SW 1271 (cell line): ENCODE data around the gene AGT.
A peak's percentile ranks its signal among the peaks of the same experiment; 100 is the strongest.
"Not testable (repeated sequence)": the region's sequence is repeated elsewhere in the genome, so short reads cannot be mapped to it uniquely, and the experiment has no call there.

Source experiments
- DNase-seq, 2 experiments: peaks; one replicate each; lab custom pipeline; 2025; lab: John Stamatoyannopoulos, UW

Gene AGT

DNA sequence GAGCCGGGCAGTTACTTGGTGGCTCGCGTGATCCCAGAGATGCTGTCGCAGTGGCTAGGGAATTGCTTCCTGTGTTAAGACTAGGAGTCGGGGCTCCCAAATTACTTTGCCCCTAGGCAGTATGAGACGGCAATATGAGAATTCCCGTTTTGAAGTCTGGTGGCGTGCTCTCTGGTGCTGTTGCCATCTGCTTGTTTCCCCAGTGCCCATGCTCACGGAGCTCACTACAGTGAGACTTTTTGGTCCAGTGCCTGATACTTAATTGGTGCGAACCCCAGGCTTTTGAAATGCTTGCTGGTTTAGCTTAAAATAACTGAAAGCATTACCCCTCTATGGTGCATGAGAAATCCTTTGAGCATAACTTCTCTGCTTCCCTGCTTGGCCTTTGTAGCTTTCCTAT, 22.3 kb downstream of the AGT start:
- DNase-seq, result no peak

DNA sequence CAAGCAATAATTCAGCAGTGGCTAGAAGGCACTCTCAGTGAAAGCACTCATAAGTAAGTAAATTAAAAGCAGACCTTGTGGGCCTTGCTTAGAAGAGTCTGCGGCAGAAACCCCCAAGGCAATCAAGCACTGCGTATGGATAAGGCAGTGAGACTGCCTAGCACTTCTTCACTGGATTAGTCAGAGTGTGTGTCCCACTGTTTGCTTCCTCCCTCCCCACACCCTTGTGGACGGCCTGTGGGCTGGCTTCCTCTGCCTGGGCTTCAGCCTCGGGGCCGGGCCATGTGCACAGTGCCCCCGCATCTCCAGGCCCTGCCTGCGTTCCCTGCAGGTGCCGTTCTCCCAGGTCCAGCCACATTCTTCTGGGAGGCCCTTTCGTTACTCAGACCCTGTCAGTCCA, 23.8 kb downstream of the AGT start:
- no peak for DNase-seq

- no peak for DNase-seq
Observed at GRCh38 chr1:230686747-230687146, 27.2 kb downstream of the AGT start.

DNA sequence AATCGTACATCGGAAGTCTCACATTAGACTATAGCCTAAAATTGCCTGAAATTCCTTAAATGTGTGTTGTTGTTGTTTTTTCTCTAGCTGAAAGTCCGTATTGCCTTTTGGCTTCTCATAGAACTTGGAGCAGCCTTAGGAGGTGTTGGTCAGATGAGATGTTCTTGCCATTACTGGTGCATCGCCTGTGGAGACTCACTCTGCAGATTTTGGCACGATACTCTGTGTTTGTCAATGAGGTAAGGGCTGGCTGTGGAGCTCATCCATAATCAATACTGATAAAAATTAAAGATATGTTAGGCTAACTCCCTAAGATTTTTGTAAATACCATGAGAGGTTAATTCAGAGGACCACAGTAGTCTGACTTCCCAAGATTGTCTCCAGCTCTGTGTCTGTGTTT, 28.9 kb downstream of the AGT start:
- DNase-seq, result no peak

DNA sequence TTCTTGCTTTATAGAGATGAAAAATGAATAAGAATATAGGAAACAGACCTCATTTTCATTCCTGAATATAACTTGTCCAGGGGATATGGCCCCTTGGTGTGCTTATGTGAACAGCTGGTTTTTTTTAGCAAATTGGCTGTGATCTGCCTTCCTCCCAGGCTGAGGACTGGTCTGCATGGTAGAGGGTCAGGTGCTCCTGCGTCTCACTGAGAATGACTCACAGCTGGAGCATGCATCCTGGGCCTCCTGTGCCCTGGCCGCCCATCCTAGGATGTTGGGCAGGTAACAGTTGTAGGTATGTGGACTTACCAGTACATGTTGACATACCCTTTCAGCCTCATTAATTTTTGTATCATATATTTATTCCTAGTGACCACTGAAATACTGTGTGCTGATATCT, 29.8 kb downstream of the AGT start:
- DNase-seq, result no peak

DNA sequence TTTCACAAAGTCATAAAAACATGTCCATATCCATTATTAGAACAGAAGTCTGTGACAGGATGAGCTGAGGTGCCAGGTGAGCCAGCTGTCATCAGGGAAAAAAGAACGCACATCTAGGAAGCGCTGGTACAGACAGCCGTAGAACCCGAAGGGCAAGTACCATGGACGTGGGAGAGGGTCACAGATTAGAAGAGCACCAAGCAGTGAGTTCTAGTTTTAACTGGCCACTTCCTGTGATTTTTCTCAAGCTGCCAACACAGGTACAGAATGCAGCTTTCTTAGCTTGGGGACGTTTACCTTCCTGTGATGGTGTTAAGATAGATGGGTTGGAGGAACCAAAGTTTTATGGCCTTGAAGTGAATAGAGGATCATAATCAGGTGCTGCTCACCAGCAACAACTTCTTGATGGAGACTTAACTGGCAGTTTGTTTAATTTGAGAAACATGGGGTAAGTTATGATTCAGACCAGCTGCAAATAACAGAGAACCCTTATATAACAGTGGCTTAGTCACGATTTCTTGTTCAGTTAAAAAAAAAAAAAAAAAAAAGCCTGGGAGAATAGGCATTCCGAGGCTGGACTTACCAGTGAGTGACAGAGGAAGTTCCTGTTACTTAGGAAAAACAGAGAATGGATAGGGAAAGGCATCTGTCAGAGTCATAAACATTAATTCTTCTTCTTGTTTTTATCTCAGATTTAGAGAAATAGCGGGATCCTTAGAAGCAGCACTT, 30.9 kb downstream of the AGT start:
- DNase-seq, result no peak

DNA sequence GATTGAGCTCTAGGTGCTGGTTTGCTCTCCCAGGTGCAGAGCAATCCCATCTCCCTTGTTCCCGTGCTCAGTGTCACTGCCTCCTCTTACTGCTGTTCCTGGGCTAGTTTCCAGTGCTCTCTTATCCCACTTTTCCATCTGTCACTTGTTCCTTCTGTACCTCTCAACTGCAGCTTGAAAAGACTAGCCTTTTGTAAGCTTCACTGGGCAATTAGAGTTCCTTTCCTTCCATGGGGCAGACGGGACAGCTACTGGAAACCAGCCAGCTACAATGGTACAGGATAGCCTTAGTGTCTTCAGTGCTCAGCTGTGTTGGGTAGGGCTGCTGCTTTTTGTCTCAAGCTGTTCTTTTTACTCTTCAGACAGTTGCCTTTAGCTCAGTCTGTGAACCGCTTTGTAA, 31.6 kb downstream of the AGT start:
- no peak for DNase-seq

- DNase-seq, result peak in 1 of 2 experiments; percentile 0
Observed at GRCh38 chr1:230681599-230681998, 32.3 kb downstream of the AGT start.

DNA sequence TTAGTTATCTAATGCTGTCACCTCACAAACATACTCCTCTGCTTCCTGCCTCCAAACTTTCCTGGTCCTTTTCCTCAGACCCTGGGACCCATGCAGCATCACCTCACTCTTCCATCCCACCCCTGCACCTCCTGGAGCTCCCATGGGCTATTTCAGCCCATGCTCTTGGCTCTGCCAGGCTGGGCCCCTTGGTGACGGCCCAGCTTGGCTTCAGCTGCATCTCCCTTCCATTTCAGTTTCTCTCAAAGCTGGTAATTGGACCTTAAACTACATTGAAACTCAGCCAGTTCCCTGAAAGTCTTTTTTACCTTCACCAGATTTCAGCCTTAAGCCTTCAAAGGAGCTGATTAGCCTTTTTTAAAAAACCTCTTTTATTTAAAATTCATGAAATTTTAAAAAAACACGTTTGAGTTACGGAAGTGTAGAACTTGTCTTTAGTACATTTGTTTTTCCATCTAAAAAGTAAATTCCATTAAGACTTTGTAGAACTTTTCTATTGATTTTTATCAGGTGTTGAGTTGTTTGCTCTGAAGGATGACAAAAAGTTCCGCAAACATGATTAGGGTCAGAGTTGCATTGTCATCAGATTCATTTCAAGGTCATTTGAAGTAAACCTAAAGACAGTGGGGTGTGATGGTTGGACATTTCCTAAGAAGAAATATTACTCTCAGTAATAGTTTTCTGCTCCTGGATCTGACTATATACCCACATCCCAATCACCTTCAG, 33.5 kb downstream of the AGT start:
- DNase-seq, result no peak

GRCh38 chr1:230679825-230680224, 34.1 kb downstream of the AGT start:
- DNase-seq, result no peak

GRCh38 chr1:230679192-230679591, 34.7 kb downstream of the AGT start:
- DNase-seq, result no peak

GRCh38 chr1:230677200-230677599, 36.7 kb downstream of the AGT start:
- no peak for DNase-seq

DNA sequence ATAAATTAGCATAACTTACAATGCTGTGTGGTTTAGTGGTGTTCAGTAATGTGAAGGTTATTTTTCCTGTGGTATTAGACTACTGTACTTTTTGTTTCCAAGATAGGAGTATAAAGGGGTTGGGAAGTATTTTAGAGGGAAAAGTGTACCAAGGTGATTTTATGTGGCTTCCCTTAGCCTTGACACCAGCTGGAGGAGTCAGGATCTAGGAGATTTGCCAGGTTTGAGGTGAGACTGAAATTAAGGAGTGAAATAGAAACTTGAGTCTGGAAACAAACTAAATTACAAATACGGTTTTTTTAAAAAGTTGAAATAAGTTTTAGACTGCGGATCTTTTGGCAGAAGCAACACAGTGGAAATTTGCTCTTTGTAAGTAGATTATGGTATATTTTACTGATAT, 39.3 kb downstream of the AGT start:
- DNase-seq, result no peak

DNA sequence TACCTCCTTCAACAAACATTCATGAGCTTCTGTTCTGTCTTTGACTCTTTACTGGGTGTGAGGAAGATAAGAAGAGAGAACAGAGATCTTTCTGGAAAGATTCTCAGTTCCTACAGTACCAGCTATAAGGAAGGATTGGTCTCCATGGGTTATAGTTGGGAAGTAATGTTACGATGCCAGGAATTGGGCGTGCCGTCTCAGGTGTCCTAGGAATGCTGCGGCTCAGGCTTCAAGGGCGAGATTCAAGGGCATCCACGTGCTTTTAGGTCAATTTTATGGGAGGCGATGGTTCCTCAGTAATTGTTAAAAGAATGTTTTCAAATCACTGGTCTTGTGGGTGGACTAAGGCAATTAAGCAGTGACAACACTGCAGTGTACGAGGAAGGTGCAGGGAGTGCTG, 44.4 kb downstream of the AGT start:
- DNase-seq, result no peak

- DNase-seq, result no peak
Observed at GRCh38 chr1:230668227-230668626, 45.7 kb downstream of the AGT start.

DNA sequence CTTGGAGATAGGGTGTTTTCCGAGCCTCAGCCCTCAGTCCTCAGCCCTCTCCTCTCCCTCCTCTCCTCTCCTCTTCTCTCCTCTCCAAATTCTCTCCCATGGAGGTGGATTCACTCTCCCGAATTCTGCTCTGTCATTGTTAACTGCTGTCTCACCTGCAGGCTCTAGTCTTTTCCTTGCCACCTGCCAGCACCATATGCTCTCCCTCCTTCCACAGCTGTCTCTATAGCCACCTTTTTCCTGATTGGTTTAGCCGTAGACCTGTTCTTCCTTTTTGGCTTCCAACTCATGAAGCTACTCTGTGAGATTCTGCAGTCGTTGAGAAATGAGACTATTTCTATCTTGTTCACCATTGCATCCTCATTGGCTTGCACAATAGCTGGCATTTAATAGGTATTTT, 51.9 kb downstream of the AGT start:
- DNase-seq, result no peak

DNA sequence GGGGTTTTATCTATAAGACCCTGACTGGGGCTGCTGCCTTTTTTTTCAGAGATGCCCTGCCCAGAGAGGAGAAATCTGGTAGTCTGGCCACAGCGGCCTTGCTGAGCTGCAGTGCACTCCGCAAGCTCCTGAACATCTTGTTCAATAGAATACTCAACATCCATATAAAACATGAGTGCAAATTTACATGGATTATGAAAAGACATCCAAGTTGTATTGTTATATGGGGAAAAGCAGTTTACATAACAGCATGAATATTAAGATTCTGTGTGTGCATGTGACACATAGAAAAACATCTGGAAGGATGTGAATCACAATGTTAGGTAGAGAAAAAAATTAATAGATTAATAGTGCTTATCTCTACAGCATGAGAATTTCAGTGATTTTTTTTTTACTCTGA, 55.2 kb downstream of the AGT start:
- DNase-seq, result no peak

- DNase-seq, result not testable (repeated sequence)
Observed at GRCh38 chr1:230658103-230658502, 55.8 kb downstream of the AGT start.

DNA sequence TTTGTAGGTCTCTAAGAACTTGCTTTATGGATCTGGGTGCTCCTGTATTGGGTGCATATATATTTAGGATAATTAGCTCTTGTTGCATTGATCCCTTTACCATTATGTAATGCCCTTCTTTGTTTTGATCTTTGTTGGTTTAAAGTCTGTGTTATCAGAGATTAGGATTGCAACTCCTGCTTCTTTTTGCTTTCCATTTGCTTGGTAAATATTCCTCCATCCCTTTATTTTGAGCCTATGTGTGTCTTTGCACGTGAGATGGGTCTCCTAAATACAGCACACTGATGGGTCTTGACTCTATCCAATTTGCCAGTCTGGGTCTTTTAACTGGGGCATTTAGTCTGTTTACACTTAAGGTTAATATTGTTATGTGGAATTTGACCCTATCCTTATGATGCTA, 57.2 kb downstream of the AGT start:
- DNase-seq, result not testable (repeated sequence)
